Measurements from ENCODE around the gene PRKRA. TPM values are rescaled to one million over a fixed set of nuclear protein-coding genes. Genes with fewer than 3 reads are reported as not detected.

Gene PRKRA
- total and polyA plus RNA-seq, 2 of the 13 experiments (the other 11 are each of a cell fraction or from before 2014, with no cell fraction given): 53.1 to 74.7 TPM

- TF ChIP-seq ZNF644 (CRISPR knock-in tag; IDR thresholded peaks at IDR 0.05; ENCODE audit: low read depth) (peak; percentile 92), FOXO1 (CRISPR knock-in tag; IDR thresholded peaks at IDR 0.05) (peak; percentile 83), ARID4A (CRISPR knock-in tag; IDR thresholded peaks at IDR 0.05; ENCODE audit: borderline replicate concordance) (peak; percentile 49; the same call in 1 of the 2 replicates), ZKSCAN8 (CRISPR knock-in tag; IDR thresholded peaks at IDR 0.05; ENCODE audit: borderline replicate concordance) (peak; percentile 33; the same call in 1 of the 2 replicates), ZNF503 (CRISPR knock-in tag; IDR thresholded peaks at IDR 0.05) (no peak), ZMYM2 (CRISPR knock-in tag; IDR thresholded peaks at IDR 0.05) (peak; percentile 88), ZNF512 (CRISPR knock-in tag; IDR thresholded peaks at IDR 0.05) (no peak), CCDC6 (CRISPR knock-in tag; IDR thresholded peaks at IDR 0.05) (peak; percentile 84), PRDM10 (CRISPR knock-in tag; IDR thresholded peaks at IDR 0.05; ENCODE audit: low read depth) (0 out of 2 replicates have a peak, but pooled peaks have one; percentile 20), CBX5 (CRISPR knock-in tag; IDR thresholded peaks at IDR 0.05; ENCODE audit: borderline replicate concordance) (peak; percentile 69; the same call in 1 of the 2 replicates), ZBTB7B (CRISPR knock-in tag; IDR thresholded peaks at IDR 0.05) (peak; percentile 50; the same call in 1 of the 2 replicates), POGK (CRISPR knock-in tag; conservative IDR thresholded peaks at IDR 0.05) (peak; percentile 73), RCOR2 (CRISPR knock-in tag; IDR thresholded peaks at IDR 0.05) (peak; percentile 90), SOX13 (IDR thresholded peaks at IDR 0.05) (peak; percentile 54; the same call in 1 of the 2 replicates), SOX13 (CRISPR knock-in tag; conservative IDR thresholded peaks at IDR 0.05 in 1 of 2, IDR thresholded peaks at IDR 0.05 in 1 of 2) (peak in 1 of 2 experiments; percentile 80; a peak in 2 of 4 replicates)
Measured at GRCh38 chr2:178428396-178428806, 22.6 kb downstream of the PRKRA start (continued).
